ENCODE measurements around the gene UBAP2L.
"Not testable (repeated sequence)": the region's sequence is repeated elsewhere in the genome, so short reads cannot be mapped to it uniquely, and the experiment has no call there.

Gene UBAP2L

DNA sequence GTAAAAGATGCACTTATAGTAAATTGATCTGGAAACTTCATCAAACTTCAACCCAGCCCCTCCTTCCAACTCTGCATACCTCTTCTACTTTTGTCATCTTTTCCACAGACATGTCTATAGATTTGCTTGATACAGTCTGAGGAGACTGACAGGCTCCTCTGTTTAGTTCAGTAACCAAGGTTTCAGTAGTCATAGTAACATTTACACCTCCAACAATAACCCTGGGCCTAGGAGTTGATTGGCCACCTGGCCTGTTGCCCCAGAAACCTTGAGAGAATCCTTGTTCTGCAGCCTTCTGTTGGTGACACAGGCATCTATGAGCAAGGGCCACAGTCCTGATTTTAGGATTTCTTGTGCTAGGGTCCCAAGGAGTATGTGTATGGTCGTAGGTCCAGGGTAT is 14.6 kb upstream of the UBAP2L start, which contains the start of gene CFAP141:
TSS of gene CFAP141 (minus strand) at position 138 of the 400 bp plus-strand sequence. CDS start at position 112, 26 bp downstream.
- DNase-seq = no peak

DNA sequence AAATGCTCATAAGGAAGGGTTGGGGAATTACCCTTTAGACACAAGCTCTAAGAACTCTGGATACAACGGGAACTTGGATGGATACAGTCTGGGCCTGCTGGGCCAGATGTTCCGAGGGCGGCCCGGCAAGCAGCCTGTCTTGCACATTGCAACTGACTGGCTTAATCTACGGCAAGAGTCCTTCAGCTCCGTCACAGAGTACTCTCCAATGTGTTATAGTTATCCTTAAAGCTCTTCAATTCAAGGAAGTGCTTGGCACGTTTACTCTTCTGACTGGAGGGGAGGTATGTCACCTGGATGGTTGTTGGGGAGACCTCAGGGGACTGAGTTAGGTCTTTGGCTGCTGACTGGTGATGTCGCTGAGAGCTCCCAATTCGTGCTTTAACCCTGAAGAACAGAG is 13.5 kb upstream of the UBAP2L start:
- DNase-seq = no peak

DNA sequence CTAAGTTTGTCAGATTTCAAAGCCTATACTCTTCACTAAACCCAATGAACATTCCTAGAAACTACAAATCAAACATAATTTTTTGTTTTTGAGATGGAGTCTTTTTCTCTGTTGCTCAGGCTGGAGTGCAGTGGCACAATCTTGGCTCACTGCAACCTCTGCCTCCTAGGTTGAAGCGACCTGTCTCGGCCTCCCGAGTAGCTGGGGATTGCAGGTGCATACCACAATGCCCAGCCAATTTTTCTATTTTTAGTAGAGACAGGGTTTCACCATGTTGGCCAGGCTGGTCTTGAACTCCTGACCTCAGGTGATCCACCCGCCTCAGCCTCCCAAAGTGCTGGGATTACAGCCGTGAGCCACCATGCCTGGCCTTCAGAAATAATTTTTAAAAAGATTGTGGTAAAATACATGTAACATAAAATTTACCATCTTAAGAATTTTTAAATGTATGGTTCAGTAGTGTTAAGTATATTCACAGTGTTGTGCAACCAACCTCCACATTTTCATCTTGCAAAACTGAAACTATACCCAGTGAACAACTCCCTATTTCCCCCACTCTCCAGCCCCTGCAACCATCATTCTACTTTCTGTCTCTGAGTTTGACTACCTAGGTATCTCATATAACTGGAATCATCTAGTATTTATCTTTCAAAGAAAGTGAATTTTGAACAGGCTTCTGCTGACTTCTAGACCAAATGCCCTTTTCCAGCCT is 11.9 kb upstream of the UBAP2L start:
- DNase-seq = no peak

DNA sequence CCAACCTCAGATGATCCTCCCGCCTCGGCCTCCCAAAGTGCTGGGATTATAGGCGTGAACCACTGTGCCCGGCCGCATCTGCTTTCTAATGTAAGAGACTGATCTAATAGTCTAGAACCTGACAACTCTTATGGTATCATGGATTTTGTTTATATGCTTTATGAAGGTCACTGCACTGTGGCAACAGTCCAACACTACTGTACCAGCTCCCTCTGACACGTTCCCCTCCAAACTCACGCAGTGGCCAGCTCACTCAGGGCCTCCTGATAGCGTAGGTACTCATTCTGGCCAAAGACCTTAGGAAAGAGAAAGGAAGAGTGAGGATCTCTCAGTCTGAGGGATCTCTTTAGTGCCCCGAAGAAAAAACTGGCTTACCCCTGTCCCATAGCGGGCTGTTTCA is 8.7 kb upstream of the UBAP2L start:
- no peak for DNase-seq

DNA sequence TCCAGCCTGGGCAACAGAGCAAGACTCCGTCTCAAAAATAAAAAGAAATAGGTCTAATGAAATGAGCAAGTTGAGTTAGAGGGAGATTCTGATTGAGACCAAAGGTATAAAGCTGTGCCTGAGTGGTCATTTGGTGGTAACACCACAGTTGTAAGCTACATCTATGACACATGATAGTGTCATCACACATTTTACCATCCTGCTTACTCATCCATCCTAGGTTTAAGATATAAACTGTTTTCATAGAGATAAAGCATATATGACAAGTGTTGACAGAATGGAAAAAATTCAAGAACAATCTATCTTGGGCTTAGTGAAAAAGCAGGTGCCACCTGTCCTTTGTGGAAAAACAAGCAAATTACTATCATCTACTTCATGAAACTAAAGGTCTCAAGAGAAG is 7.5 kb upstream of the UBAP2L start:
- no peak for DNase-seq

DNA sequence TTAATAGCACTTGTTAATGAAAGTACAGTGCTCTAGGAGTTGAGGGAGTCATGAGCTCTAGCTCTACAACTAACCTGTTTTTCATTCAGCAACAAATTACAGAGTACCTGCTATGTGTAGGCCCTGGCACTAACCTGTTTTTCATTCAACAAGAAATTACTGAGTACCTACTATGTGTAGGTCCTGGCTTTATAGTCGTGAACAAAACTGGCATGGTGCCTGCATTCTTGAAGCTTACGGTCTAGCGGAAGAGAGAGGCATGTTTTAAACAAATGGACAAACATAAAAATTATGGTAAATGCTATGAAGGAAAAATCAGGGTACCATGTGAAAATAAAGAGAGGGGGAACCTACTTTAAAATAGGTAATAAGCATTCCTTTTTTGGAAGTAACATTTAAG is 2.2 kb upstream of the UBAP2L start:
- no peak for DNase-seq

DNA sequence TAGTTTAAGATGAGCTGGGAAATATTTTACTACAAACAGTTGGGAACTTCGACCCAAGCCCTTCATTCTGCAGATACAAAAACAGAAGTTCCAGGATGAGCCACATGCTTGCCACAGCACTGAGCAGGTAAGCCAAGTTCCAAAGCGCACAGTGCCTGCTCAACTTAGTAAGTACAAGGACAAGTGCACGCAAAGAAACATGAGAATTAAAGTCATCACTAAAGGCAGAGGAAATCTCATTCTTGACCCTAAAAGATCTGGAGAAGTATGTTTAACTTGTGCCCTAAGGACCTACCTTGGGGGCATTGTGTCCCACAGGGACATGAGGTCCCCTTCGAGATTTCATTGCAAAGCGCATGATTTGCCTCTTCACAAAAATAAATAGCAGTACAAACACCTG is 1.2 kb upstream of the UBAP2L start:
- DNase-seq = peak; percentile 6

DNA sequence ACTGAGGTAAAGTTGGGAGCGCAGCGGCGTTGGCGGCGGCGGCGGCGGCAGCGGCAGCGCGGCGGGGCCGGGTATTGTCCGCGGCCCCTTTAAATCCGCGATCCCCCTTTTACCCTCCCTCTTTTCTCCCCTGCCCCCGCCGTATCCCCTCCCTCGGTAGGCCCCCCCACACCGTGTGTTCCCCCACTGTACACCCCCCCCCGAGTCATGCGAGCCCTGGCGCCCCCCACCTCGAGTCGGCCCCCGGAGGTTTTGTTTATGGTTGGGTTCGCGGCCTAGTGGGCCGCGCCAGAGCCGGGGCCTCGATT is 169 bp downstream of the UBAP2L start:
- DNase-seq = no peak

DNA sequence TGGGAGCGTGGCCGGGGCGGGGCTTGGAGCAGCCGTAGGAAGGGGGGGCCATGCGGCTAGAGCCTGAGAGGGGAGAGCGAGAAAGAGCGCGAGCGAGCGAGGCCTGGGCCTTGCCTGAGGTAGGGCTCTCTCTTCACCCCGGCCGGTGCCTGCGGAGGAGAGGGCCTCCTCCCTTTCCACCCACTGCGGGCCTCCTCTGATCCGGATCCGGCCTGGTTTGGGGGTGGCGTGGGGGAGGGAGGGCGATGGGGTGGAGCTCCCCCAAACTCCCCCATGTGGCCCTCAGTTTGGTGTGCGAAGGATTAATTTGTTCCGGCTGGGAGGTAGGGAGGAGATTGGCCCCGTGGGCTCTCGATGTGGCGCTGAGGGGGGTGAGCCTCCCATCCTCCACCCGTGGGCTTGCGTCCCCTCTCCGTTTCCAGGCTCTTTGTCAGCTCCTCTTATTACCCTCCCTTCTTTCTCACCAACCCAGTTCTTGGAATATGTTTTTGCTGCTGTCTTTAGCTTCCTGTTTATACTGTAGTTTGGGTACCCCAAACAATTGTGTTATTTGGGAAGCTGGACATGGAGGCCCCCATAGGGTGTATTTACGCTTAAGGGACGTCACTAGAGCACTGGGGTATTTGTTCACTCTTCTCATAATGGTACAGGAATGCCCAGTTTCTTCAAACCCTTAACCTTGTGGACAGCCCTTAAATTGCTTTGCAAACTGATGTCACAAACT is 685 bp downstream of the UBAP2L start:
- DNase-seq = peak; percentile 46

DNA sequence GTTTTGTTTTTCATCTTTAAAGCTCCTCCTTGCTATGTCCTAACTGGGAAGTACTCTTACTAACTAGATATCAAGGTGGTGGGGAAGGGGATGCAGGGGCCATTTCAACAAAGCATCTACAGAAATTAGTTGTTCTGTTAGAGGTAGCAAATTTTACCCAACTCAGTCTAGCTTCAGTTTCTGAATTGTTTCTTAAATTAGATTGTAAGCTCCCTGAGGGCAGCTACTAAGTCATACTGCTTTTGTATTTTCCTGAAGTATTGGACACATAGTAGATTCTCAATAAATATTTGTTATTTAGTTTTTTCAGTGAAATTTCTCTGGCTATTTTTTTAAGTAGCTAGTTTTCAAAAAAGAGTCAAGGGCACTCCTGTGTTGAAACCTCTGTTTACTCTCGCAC is 1.8 kb downstream of the UBAP2L start:
- no peak for DNase-seq

DNA sequence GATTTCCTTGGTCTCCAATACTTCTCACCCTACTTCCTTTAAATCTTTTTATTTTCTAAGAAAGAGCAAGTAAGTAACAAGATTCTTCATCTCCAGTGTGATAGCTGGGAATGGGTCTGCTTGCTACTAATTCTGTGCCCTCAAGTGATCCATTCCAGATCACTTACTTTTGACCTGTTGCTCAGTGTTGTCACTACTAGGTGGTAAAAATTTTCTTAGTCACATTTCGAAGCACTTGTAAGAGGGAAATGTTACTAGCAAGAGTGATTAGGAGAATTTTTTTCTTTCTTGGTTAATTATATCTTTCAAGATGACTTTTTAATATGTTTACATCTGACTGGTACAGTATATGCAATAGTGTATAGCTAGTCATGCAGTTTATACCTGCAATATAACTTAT is 2.2 kb downstream of the UBAP2L start:
- no peak for DNase-seq

DNA sequence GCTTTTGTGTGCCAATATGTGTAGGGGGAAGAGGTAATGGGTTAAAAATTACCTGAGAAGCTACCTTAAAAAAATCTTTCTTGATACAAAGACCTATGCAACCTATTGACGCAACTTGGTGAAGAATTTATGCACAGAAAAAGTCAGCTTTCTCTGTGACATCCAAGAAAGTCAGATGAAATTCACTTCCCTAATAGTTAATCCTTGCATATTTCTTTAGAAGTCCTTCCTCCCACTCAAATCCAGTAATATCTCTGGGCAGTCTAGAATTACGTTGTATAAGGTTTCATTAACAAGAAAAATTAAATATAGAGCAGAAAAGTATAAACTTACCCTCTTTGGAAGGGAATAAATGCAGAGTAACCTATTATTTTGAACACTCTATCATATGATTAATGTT is 2.9 kb downstream of the UBAP2L start:
- no peak for DNase-seq

DNA sequence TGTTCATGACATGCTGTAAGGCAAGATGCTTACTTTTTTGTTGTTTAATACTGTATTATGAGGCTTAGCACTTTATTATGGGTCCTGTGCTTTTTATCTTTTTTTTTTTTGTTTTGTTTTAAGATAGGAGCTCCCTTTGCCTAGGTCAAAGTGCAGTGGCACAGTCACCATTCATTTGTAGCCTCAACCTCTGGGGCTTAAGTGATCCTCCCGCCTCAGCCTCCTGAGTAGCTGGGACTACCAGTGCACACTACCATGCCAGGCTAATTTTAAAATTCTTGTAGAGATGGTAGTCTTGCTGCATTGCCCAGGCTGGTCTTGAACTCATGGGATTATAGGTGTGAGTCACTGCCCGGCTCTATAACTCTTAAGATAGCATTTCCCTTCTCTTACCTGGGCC is 4.6 kb downstream of the UBAP2L start:
- no peak for DNase-seq

DNA sequence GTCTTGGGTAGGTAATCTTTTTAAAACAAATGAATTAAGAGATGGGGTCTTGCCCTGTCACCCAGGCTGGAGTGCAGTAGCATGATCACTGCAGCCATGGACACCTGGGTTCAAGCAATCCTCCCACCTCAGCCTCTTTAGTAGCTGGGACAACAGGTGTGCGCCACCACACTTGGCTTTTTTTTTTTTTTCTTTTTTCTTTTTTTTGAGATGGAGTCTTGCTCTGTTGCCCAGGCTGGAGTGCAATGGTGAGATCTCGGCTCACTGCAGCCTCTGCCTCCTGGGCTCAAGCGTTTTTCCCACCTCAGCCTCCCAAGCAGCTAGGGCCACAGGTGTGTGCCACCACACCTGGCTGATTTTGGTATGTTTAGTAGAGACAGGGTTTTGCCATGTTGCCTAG is 10.4 kb downstream of the UBAP2L start:
- not testable (repeated sequence) for DNase-seq

DNA sequence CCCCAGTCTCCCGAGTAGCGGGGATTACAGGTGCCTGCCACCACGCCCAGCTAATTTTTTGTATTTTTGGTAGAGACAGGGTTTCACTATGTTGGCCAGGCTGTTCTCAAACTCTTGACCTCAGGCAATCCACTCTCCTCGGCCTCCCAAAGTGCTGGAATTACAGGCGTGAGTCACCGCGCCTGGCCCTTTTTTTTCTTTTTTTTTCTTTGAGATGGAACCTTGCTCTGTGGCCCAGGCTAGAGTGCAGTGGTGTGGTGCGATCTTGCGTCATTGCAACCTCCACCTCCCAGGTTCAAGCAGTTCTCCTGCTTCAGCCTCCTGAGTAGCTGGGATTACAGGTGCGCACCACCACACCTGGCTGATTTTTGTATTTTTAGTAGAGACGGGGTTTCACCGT is 12.4 kb downstream of the UBAP2L start:
- DNase-seq = not testable (repeated sequence)

DNA sequence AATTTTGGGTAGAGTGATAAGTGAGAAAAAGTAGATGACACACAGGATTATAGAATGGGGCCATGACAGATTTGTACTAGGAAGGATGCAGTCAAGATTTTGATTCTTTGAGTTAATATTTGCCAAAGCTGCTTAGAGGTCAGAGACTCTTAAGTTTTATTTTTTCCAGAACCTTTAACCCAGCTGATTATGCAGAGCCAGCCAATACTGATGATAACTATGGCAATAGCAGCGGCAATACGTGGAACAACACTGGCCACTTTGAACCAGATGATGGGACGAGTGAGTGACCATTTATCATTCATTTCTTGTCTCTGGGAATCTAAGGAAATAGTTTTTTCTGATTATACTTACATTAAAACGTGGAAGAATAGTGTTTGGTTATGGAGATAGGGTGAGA is 16.1 kb downstream of the UBAP2L start:
- no peak for DNase-seq

DNA sequence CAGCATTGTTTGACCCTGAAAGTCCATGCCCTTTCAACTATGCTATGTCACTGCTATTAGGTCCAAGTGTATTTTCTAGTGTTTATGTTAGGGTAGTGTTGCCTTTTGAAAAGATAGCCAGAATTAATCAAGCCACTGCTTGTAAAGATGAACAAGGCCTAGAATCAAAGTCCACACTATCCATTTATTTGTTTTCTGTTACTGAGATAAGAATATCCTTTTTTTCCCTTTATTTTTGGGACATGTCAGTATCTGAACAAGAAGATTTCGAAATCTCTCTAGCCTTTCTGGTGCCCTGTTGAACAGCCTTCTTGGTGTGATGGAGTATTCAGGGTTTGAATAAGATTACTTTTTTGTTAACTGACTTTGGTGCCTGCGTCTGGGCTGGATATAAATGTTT is 16.7 kb downstream of the UBAP2L start:
- DNase-seq = no peak

DNA sequence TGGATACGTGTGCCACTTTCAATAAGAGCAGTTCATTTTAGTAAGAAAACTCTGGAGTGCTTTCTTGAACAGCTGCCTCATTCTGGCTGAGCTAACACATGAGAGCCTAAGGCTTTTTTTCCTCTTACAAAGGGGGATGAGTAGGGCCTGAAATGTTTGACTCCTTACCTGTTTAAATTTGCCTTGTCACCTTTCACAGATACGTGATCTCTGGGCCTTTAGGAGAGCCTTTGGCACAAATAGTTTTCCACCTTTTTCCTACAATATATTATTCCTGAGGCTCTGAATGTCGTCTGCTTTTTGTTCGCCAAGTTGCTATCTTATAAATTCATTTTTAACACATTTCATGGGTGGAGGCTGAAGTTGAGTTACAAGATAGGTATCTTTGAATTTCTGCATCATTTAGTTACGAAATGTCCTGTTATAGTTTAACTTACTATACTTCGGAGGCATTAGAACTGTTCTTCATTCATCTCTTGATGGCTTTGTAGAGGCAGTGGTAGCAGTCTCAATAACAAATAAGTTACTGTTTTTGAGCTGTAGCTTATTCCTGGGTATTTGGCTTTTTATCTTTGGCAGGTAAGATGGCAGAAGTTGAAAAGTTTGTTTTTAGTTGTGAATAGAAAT is 17.2 kb downstream of the UBAP2L start:
- DNase-seq = no peak

DNA sequence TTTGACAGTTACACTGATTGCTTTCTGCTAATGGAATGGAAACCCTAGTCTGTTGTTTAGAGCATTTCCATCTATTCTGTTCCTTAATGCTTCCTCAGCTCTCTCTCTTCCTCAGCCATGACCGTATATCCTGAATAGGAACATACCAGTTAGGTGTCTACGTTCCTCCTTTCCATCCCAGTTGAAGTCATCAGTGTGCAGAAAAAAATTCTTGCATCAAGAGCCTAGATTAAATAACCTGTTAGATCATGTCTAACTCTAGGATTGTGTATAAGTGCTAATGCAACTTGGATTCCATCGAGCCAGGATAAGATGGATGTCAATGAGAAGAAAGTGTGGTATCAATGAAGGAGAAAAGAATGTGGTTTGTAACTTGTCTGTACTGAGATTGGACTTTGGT is 18.7 kb downstream of the UBAP2L start:
- no peak for DNase-seq

DNA sequence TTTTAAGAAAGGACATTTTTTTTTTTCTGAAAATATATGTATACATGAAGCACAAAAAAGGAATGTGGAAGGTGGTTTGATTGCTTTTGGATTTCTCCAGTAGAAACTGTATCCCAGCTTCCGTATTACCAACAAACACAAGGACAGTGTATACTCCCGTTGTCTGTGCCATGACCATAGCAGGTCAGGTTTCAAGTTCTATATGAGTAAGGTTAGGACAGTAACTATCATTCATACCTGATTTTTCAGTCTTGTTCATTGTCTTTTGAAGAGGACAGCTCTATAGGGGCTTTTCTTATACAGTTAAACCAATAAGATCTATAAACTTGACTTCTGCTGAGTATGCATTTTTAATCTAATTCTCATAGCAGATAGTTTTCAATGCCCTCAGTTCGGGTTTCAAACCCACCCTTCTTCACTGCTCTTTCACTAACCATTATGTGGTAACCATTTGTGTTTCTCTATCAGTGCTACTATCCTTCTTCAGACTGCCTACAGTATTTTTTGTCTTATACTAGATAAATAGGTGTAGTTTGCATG is 19.6 kb downstream of the UBAP2L start:
- DNase-seq = no peak

DNA sequence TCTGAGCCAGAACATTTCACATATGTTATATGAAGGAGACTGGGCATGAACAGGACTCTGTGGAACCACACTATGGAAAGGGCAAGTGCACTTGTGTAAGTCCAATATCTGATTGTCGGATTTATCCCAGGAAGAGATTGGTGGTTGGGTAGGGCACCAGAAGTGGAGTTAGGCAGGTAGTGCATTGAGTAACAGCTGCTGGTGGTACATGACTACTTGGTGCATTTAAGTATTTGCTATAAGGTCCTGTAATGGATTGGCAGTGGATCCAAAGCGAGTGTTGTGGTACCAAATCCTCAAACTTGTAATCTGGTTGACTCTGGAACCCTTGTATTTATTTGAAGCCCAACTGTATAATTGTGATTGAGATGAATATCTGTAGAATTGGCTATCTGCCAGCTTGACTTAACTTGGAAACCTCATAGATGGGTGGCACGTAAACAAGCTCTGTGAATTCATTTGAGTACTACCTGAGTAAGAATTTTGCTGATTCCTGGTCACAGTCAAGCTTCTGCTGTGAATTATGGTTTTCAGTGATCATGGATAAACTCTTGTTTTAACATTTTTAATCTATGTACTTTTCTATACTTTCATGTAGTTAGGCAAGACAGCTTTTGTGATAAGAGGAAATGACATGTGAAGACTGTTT is 21.1 kb downstream of the UBAP2L start:
- no peak for DNase-seq

DNA sequence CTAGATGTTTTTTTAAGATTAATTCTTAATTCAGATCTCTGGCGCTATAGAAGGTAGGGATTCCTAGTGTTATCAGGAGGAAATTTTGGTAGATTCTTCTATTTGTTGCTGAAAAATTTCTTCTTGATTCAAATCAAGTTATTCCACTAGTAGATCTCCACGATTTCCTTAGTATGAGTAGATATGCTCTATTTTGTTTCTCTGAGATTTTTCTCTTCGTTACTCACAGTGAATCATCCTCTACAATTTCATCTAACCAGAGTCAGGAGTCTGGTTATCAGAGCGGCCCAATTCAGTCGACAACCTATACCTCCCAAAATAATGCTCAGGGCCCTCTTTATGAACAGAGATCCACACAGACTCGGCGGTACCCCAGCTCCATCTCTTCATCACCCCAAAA is 32.9 kb downstream of the UBAP2L start:
- DNase-seq = no peak

DNA sequence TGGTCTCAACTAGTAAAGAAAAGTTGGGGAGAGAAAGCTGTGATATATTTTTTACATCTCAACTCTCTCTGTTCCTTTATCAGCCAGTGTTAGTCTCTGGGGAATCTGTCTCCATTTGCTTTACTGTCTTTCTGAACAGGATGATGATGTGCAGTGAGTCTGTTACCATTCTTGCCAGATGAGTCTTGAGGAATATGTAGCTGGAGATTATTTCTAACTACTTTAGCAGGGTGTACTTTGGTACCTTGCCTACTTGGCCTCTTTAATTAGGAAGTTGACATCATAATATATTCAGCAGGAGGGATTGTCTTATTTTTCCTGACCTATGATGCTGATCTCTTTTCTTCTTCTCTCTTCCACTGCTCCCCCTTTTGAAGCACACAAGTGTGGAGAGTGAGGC is 35.9 kb downstream of the UBAP2L start:
- no peak for DNase-seq

DNA sequence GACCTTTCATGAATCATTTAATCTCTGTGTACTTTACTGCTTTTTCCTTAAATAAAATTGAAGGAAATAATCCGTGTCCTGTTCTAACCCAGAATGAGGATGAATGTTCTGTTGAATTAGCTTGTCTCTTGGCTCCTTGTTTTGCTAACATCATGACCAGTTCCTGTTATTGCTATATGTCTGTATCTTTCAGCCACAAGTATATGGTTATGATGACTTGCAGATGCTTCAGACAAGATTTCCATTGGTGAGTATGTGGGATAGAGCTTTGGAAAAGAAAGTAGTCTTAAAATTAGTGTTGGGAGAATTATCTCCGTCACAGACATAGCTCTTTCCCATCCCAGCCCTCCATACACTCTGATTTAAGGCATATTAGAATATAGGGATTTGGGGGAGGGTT is 38.0 kb downstream of the UBAP2L start:
- no peak for DNase-seq
